Measurements from ENCODE around the gene RFPL3. TPM values are rescaled to one million over a fixed set of nuclear protein-coding genes. Genes with fewer than 3 reads are reported as not detected.

Gene RFPL3
- polyA plus RNA-seq, 3 donors = not detected

GRCh38 chr22:32396746-32397145, 39.1 kb downstream of the RFPL3 start:
- Mint-ChIP-seq H3K9me3 (no peaks in the 10 kb centered on the region), H3K27me3 (ENCODE audit: low read depth in 3 of 3) (no peaks in the 10 kb centered on the region), H3K4me1 (no peaks in the 10 kb centered on the region), H3K36me3 (peaks cover 89 to 98% of the 10 kb centered on the region in 2 donors), H3K27ac (peak overlapping the region in 1 of 7 donors; percentile 21), H3K4me3 (no peak overlapping the region)
- Histone ChIP-seq H3K9ac (ENCODE audit: insufficient read depth, low read length, poor library complexity, severe bottlenecking) (no peak overlapping the region), H3K9me3 (replicated peaks in 1 of 2; ENCODE audit: control insufficient read depth in 1 of 2, insufficient read depth in 1 of 2, low read length in 2 of 2) (no peaks in the 10 kb centered on the region), H2AFZ (ENCODE audit: insufficient read depth, low read depth, low read length, poor library complexity, severe bottlenecking) (no peak overlapping the region), H3K27ac (ENCODE audit: low read depth in 1 of 2, low read length in 2 of 2) (no peak overlapping the region), H3K4me1 (ENCODE audit: control insufficient read depth in 1 of 2, insufficient read depth in 2 of 2, low read length in 2 of 2) (no peaks in the 10 kb centered on the region), H3K79me2 (ENCODE audit: insufficient read depth, low read length) (no peaks in the 10 kb centered on the region), H3K4me2 (replicated peaks; ENCODE audit: extremely low read depth, low read length, poor library complexity, severe bottlenecking) (no peak overlapping the region), H3K4me3 (replicated peaks in 1 of 3; ENCODE audit: low read depth in 2 of 3, low read length in 3 of 3) (no peak overlapping the region), H4K20me1 (ENCODE audit: insufficient read depth, low read length) (peaks cover 3% of the 10 kb centered on the region), H3K27me3 (ENCODE audit: control insufficient read depth in 2 of 2, insufficient read depth in 2 of 2, low read length in 2 of 2) (no peaks in the 10 kb centered on the region), H3K36me3 (replicated peaks in 1 of 2; ENCODE audit: control insufficient read depth in 1 of 2, insufficient read depth in 2 of 2, low read length in 2 of 2) (peaks cover 100% of the 10 kb centered on the region in 2 donors)
- no peak for DNase-seq
- intact Hi-C loops (cut with micrococcal nuclease) = no loop called here
- TF ChIP-seq CTCF (IDR thresholded peaks at IDR 0.05) = no peak
- 89% methylated on average over 5 of the region's 5 CpGs for WGBS (ENCODE audit: insufficient coverage)

GRCh38 chr22:32401486-32401885, 43.8 kb downstream of the RFPL3 start:
- 70% methylated on average over 2 of the region's 4 CpGs for WGBS (ENCODE audit: insufficient coverage)
- H4K20me1 ChIP-seq (ENCODE audit: insufficient read depth, low read length) = peaks cover 8% of the 10 kb centered on the region
- no peaks in the 10 kb centered on the region for H3K27me3 Mint-ChIP-seq (ENCODE audit: low read depth in 3 of 3)

More at GRCh38 chr22:32401486-32401885, 43.8 kb downstream of the RFPL3 start:
- Mint-ChIP-seq H3K4me3 (no peak overlapping the region), H3K27ac (peak overlapping the region in 2 of 7 donors; percentile 58 to 68), H3K9me3 (no peaks in the 10 kb centered on the region), H3K36me3 (peaks cover 82 to 96% of the 10 kb centered on the region in 2 donors), H3K4me1 (peaks cover 2% of the 10 kb centered on the region)
- Histone ChIP-seq H3K9ac (ENCODE audit: insufficient read depth, low read length, poor library complexity, severe bottlenecking) (no peak overlapping the region), H3K27me3 (ENCODE audit: control insufficient read depth in 2 of 2, insufficient read depth in 2 of 2, low read length in 2 of 2) (no peaks in the 10 kb centered on the region), H3K27ac (ENCODE audit: low read depth in 1 of 2, low read length in 2 of 2) (no peak overlapping the region), H3K9me3 (replicated peaks in 1 of 2; ENCODE audit: control insufficient read depth in 1 of 2, insufficient read depth in 1 of 2, low read length in 2 of 2) (no peaks in the 10 kb centered on the region), H3K79me2 (ENCODE audit: insufficient read depth, low read length) (no peaks in the 10 kb centered on the region), H3K4me1 (ENCODE audit: control insufficient read depth in 1 of 2, insufficient read depth in 2 of 2, low read length in 2 of 2) (peaks cover 1 to 2% of the 10 kb centered on the region in 2 donors), H3K4me3 (replicated peaks in 1 of 3; ENCODE audit: low read depth in 2 of 3, low read length in 3 of 3) (no peak overlapping the region), H3K4me2 (replicated peaks; ENCODE audit: extremely low read depth, low read length, poor library complexity, severe bottlenecking) (no peak overlapping the region), H3K36me3 (replicated peaks in 1 of 2; ENCODE audit: control insufficient read depth in 1 of 2, insufficient read depth in 2 of 2, low read length in 2 of 2) (peaks cover 91 to 99% of the 10 kb centered on the region in 2 donors), H2AFZ (ENCODE audit: insufficient read depth, low read depth, low read length, poor library complexity, severe bottlenecking) (no peak overlapping the region)
- intact Hi-C loops (cut with micrococcal nuclease) = no loop called here
- DNase-seq = no peak
- no peak for TF ChIP-seq CTCF (IDR thresholded peaks at IDR 0.05)
